Calu3 (cell line): Measurements from ENCODE around the gene CTTNBP2. TPM values are rescaled to one million over a fixed set of nuclear protein-coding genes. Genes with fewer than 3 reads are reported as not detected.

ENCODE experiments used
- BruUV-seq: library from RNA; stranded (reverse); fragments of 400-500 nt; replicated peaks from 2 replicates; lab custom pipeline; 2021; lab: Mats Ljungman, UMichigan
- CTCF ChIA-PET: fragments of 300-600 bp; sonication (Branson Sonifier 250); formaldehyde crosslinking; loops from one replicate; lab custom pipeline; 2022; ENCODE audit warnings: antibody characterized with exemption; lab: Charles Lee
- DNase-seq: peaks from one replicate; pipeline ENCODE4 v3.0.0; 2022
- H3K27ac Mint-ChIP-seq: one replicate; pipeline ENCODE4 v1.8.0; 2022; ENCODE audit warnings: mixed read lengths; ENCODE audit not compliant: unreplicated experiment
- H3K27me3 Mint-ChIP-seq: one replicate; pipeline ENCODE4 v1.8.0; 2022; ENCODE audit warnings: mixed read lengths; ENCODE audit not compliant: unreplicated experiment
- H3K36me3 Mint-ChIP-seq: one replicate; pipeline ENCODE4 v1.8.0; 2022; ENCODE audit warnings: mild to moderate bottlenecking, moderate library complexity, mixed read lengths; ENCODE audit not compliant: insufficient read depth, unreplicated experiment
- H3K4me1 Mint-ChIP-seq: one replicate; pipeline ENCODE4 v1.8.0; 2022; ENCODE audit warnings: mild to moderate bottlenecking, low read depth, mixed read lengths; ENCODE audit not compliant: unreplicated experiment
- H3K4me3 Mint-ChIP-seq: one replicate; pipeline ENCODE4 v1.8.0; 2022; ENCODE audit warnings: mild to moderate bottlenecking, low read depth, moderate library complexity, mixed read lengths; ENCODE audit not compliant: unreplicated experiment
- H3K9me3 Mint-ChIP-seq: one replicate; pipeline ENCODE4 v1.8.0; 2022; ENCODE audit warnings: low read depth, mixed read lengths; ENCODE audit not compliant: unreplicated experiment
- intact Hi-C: fragments of 100-400 bp; cut with micrococcal nuclease; formaldehyde crosslinking; loops from one replicate; pipeline ENCODE4 v1.10.0; 2022; ENCODE audit not compliant: unreplicated experiment
- total RNA-seq: library from RNA; stranded (reverse); gene quantifications from 2 replicates; pipeline ENCODE4 v1.2.3, GENCODE V29; 2022
- TF ChIP-seq, protein P1 (sequence below): fragments of 200-600 bp; IDR thresholded peaks from one replicate; pipeline ENCODE4 v1.8.0; 2022; ENCODE audit warnings: antibody characterized with exemption; ENCODE audit not compliant: unreplicated experiment

CTTNBP2 gene
- total RNA-seq, 1 experiment from 2014 or later, result 2.3 TPM

GRCh38 chr7:117888627-117889026 lies 15.4 kb upstream of the CTTNBP2 start:
- Mint-ChIP-seq H3K27ac (no peak overlapping the region), H3K4me1 (no peaks in the 10 kb centered on the region), H3K9me3 (no peaks in the 10 kb centered on the region), H3K4me3 (no peak overlapping the region), H3K27me3 (no peaks in the 10 kb centered on the region), H3K36me3 (no peaks in the 10 kb centered on the region)
- intact Hi-C loops, result no loop called here
- no TSS peak for BruUV-seq
- CTCF ChIA-PET, result no interaction called here
- TF ChIP-seq, protein P1, sequence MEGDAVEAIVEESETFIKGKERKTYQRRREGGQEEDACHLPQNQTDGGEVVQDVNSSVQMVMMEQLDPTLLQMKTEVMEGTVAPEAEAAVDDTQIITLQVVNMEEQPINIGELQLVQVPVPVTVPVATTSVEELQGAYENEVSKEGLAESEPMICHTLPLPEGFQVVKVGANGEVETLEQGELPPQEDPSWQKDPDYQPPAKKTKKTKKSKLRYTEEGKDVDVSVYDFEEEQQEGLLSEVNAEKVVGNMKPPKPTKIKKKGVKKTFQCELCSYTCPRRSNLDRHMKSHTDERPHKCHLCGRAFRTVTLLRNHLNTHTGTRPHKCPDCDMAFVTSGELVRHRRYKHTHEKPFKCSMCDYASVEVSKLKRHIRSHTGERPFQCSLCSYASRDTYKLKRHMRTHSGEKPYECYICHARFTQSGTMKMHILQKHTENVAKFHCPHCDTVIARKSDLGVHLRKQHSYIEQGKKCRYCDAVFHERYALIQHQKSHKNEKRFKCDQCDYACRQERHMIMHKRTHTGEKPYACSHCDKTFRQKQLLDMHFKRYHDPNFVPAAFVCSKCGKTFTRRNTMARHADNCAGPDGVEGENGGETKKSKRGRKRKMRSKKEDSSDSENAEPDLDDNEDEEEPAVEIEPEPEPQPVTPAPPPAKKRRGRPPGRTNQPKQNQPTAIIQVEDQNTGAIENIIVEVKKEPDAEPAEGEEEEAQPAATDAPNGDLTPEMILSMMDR, result no peak
- no peak for DNase-seq

GRCh38 chr7:117882594-117882993 lies 9.4 kb upstream of the CTTNBP2 start:
- Mint-ChIP-seq H3K4me3 (no peak overlapping the region), H3K36me3 (no peaks in the 10 kb centered on the region), H3K4me1 (no peaks in the 10 kb centered on the region), H3K27me3 (no peaks in the 10 kb centered on the region), H3K9me3 (no peaks in the 10 kb centered on the region), H3K27ac (no peak overlapping the region)
- DNase-seq, result no peak
- TF ChIP-seq, protein P1, result no peak
- no TSS peak for BruUV-seq
- intact Hi-C loops, result no loop called here
- CTCF ChIA-PET, result interaction anchor here (0.7 kb wide), 1 partner anchor 329 kb away, joined by 3 read pairs; no protein-coding TSS in a partner anchor

- no peak overlapping the region for H3K4me3 Mint-ChIP-seq
- BruUV-seq, result no TSS peak
- peaks cover 30% of the 10 kb centered on the region for H3K27me3 Mint-ChIP-seq
- TF ChIP-seq, protein P1, result no peak
- DNase-seq, result no peak
- CTCF ChIA-PET, result no interaction called here
- no peaks in the 10 kb centered on the region for H3K9me3 Mint-ChIP-seq
- no peak overlapping the region for H3K27ac Mint-ChIP-seq
- intact Hi-C loops, result no loop called here
- peaks cover 21% of the 10 kb centered on the region for H3K36me3 Mint-ChIP-seq
- peaks cover 16% of the 10 kb centered on the region for H3K4me1 Mint-ChIP-seq
Measured at GRCh38 chr7:117876761-117877160, 3.5 kb upstream of the CTTNBP2 start.

- Mint-ChIP-seq H3K27me3 (peaks cover 37% of the 10 kb centered on the region), H3K9me3 (no peaks in the 10 kb centered on the region), H3K4me3 (no peak overlapping the region), H3K27ac (no peak overlapping the region), H3K4me1 (peaks cover 17% of the 10 kb centered on the region), H3K36me3 (peaks cover 21% of the 10 kb centered on the region)
- CTCF ChIA-PET, result no interaction called here
- TF ChIP-seq, protein P1, result peak; percentile 14
- DNase-seq, result no peak
- intact Hi-C loops, result no loop called here
- no TSS peak for BruUV-seq
Measured at GRCh38 chr7:117875566-117875965, 2.3 kb upstream of the CTTNBP2 start.
